HepG2 (cell line): ENCODE data around the gene OSBP. TPM values are rescaled to one million over a fixed set of nuclear protein-coding genes. Genes with fewer than 3 reads are reported as not detected.

Source experiments
- AGO1 ChIP-seq: fragments of 200-400 bp; formaldehyde crosslinking; IDR thresholded peaks from 2 replicates; pipeline ENCODE4 v1.6.1; 2017; ENCODE audit warnings: mild to moderate bottlenecking, low read depth, low read length, moderate library complexity; ENCODE audit not compliant: poor library complexity, severe bottlenecking
- ASH2L ChIP-seq: fragments of 300-600, 200-600 bp; sonication (generic); IDR thresholded peaks from 2 replicates; pipeline ENCODE4 v1.7.0; 2017; ENCODE audit warnings: low read depth, mild to moderate bottlenecking, moderate library complexity, mixed read lengths, low read length; ENCODE audit not compliant: insufficient read length
- E2F5 ChIP-seq: sonication (generic); formaldehyde crosslinking; conservative IDR thresholded peaks from 2 replicates; pipeline ENCODE4 v1.4.0; 2020; ENCODE audit warnings: missing genetic modification reagents
- KLF12 ChIP-seq: sonication (generic); formaldehyde crosslinking; IDR thresholded peaks from 2 replicates; pipeline ENCODE4 v1.4.0; 2020; ENCODE audit warnings: missing genetic modification reagents, borderline replicate concordance
- MAFK ChIP-seq, 2 experiments: IDR thresholded peaks in 1 of 2; conservative IDR thresholded peaks in 1 of 2; 2 replicates each; pipeline ENCODE4 v1.6.1; 2011; ENCODE audit warnings: improper control_type of control experiment in 2 of 2, low read length in 2 of 2
- NFYC ChIP-seq: IDR thresholded peaks from 2 replicates; pipeline ENCODE4 v1.6.1; 2016; ENCODE audit warnings: missing genetic modification reagents, missing compliant biosample characterization
- RBM39 ChIP-seq: fragments of 200-400 bp; formaldehyde crosslinking; IDR thresholded peaks from one replicate; pipeline ENCODE4 v1.6.1; 2018; ENCODE audit warnings: antibody characterized with exemption, mild to moderate bottlenecking, low read depth, low read length; ENCODE audit not compliant: poor library complexity, severe bottlenecking
- TAF15 ChIP-seq: fragments of 200-400 bp; formaldehyde crosslinking; IDR thresholded peaks from one replicate; pipeline ENCODE4 v1.6.1; 2018; ENCODE audit warnings: mild to moderate bottlenecking, low read depth, low read length; ENCODE audit not compliant: poor library complexity, severe bottlenecking
- TBX2 ChIP-seq: sonication (generic); formaldehyde crosslinking; IDR thresholded peaks from 2 replicates; pipeline ENCODE4 v1.5.0; 2020; ENCODE audit warnings: missing genetic modification reagents, mild to moderate bottlenecking, borderline replicate concordance
- TP53 ChIP-seq: sonication (generic); formaldehyde crosslinking; conservative IDR thresholded peaks from 2 replicates; pipeline ENCODE4 v1.4.0; 2020; ENCODE audit warnings: missing genetic modification reagents
- ZMAT3 ChIP-seq: sonication (generic); formaldehyde crosslinking; conservative IDR thresholded peaks from 2 replicates; pipeline ENCODE4 v1.7.0; 2021; ENCODE audit warnings: missing genetic modification reagents
- ZNF138 ChIP-seq: sonication (generic); formaldehyde crosslinking; IDR thresholded peaks from 2 replicates; pipeline ENCODE4 v1.5.0; 2020; ENCODE audit warnings: mild to moderate bottlenecking, low read depth, missing genetic modification reagents
- ZNF331 ChIP-seq: sonication (generic); formaldehyde crosslinking; IDR thresholded peaks from 2 replicates; pipeline ENCODE4 v1.4.0; 2020; ENCODE audit warnings: missing genetic modification reagents
- ZNF451 ChIP-seq: sonication (generic); formaldehyde crosslinking; IDR thresholded peaks from 2 replicates; pipeline ENCODE4 v1.5.0; 2020; ENCODE audit warnings: mild to moderate bottlenecking, missing genetic modification reagents
- ZNF776 ChIP-seq: sonication (generic); formaldehyde crosslinking; IDR thresholded peaks from 2 replicates; pipeline ENCODE4 v1.4.0; 2020; ENCODE audit warnings: mild to moderate bottlenecking, missing genetic modification reagents
- polyA plus RNA-seq, 8 experiments: library from polyadenylated mRNA; depleted of rRNA in 3 of 8; stranded (reverse) in 7 of 8; unstranded in 1 of 8; fragments of >200 nt; fragmentation: Illumina TruSeq in 4 of 8; extraction: Trizol in 4 of 8; gene quantifications; 2 replicates each; pipeline versions ENCODE4 v1.2.1 to v1.2.3, GENCODE V29; 2011 to 2016; ENCODE audit warnings: low read depth in 4 of 8, missing spikeins in 1 of 8, mixed read lengths in 1 of 8; ENCODE audit not compliant: insufficient read depth in 1 of 8
- total RNA-seq, 5 experiments: library from RNA; depleted of rRNA; stranded (reverse); fragments of >200 nt; fragmentation: Illumina TruSeq; extraction: Trizol; gene quantifications; 2 replicates each; pipeline ENCODE4 v1.2.3, GENCODE V29; 2016; ENCODE audit warnings: low read depth in 1 of 5
- TF ChIP-seq, protein P1 (sequence below): sonication (generic); formaldehyde crosslinking; IDR thresholded peaks from 2 replicates; pipeline ENCODE4 v1.4.0; 2020; ENCODE audit warnings: missing genetic modification reagents
- TF ChIP-seq, protein P2 (sequence below): IDR thresholded peaks from 2 replicates; pipeline ENCODE4 v1.6.1; 2016; ENCODE audit warnings: missing biosample characterization, missing genetic modification reagents, low read depth

The OSBP gene
- total and polyA plus RNA-seq, 2 of the 13 experiments (the other 11 are each of a cell fraction or from before 2014, with no cell fraction given) = 12.1 to 13.5 TPM

DNA sequence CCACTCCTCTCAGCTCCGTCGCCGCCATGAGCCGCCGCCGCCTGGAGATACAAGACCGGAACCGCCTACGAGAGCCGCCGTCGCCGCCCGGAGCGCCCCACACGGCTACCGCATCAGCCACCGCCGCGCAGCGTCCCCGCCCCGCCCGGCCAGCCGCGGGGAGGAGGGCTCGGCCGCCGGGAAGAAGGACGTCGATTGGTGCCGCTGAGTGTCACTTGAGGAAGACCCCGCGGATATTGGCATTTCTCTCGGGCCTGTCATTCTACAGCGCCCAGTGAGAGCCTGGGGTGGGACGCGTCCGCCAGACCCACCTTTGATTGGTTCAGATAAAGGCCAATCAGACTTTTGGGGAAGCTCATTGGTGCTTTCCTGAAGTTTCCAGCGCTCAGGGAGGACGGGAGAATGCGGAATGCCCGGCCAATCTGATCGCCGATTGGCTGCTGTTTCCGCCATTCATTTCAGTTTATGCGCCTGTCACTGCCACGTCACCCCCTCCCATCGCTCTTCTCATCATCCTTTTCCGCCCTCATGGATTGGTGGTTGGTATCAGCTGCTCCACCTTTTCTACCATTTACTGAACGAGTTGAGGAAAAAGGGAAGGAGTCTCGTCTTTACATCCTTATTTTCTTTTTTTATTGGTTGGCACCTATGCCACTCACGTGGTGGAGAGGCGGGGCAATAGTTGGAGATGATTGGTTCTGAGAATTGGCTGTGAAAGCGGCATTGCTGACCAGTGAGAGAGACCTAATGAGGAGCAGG lies at the start of gene OSBP (continued):
- TF ChIP-seq, protein P1, sequence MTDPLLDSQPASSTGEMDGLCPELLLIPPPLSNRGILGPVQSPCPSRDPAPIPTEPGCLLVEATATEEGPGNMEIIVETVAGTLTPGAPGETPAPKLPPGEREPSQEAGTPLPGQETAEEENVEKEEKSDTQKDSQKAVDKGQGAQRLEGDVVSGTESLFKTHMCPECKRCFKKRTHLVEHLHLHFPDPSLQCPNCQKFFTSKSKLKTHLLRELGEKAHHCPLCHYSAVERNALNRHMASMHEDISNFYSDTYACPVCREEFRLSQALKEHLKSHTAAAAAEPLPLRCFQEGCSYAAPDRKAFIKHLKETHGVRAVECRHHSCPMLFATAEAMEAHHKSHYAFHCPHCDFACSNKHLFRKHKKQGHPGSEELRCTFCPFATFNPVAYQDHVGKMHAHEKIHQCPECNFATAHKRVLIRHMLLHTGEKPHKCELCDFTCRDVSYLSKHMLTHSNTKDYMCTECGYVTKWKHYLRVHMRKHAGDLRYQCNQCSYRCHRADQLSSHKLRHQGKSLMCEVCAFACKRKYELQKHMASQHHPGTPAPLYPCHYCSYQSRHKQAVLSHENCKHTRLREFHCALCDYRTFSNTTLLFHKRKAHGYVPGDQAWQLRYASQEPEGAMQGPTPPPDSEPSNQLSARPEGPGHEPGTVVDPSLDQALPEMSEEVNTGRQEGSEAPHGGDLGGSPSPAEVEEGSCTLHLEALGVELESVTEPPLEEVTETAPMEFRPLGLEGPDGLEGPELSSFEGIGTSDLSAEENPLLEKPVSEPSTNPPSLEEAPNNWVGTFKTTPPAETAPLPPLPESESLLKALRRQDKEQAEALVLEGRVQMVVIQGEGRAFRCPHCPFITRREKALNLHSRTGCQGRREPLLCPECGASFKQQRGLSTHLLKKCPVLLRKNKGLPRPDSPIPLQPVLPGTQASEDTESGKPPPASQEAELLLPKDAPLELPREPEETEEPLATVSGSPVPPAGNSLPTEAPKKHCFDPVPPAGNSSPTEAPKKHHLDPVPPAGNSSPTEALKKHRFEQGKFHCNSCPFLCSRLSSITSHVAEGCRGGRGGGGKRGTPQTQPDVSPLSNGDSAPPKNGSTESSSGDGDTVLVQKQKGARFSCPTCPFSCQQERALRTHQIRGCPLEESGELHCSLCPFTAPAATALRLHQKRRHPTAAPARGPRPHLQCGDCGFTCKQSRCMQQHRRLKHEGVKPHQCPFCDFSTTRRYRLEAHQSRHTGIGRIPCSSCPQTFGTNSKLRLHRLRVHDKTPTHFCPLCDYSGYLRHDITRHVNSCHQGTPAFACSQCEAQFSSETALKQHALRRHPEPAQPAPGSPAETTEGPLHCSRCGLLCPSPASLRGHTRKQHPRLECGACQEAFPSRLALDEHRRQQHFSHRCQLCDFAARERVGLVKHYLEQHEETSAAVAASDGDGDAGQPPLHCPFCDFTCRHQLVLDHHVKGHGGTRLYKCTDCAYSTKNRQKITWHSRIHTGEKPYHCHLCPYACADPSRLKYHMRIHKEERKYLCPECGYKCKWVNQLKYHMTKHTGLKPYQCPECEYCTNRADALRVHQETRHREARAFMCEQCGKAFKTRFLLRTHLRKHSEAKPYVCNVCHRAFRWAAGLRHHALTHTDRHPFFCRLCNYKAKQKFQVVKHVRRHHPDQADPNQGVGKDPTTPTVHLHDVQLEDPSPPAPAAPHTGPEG (CRISPR knock-in tag) = peak; percentile 66; the same call in 1 of the 2 replicates
- TF ChIP-seq ZNF331 (CRISPR knock-in tag) (0 out of 2 replicates have a peak, but pooled peaks have one; percentile 26), ZNF138 (CRISPR knock-in tag) (no peak), ZNF776 (no peak), RBM39 (peak; percentile 71), ZNF451 (CRISPR knock-in tag) (no peak), TBX2 (CRISPR knock-in tag) (0 out of 2 replicates have a peak, but pooled peaks have one; percentile 36), MAFK (conservative IDR thresholded peaks at IDR 0.05 in 1 of 2, IDR thresholded peaks at IDR 0.05 in 1 of 2; ENCODE audit: low read length in 2 of 2) (no peak), NFYC (CRISPR knock-in tag) (peak; percentile 96), E2F5 (CRISPR knock-in tag) (0 out of 2 replicates have a peak, but pooled peaks have one; percentile 32), AGO1 (no peak), KLF12 (CRISPR knock-in tag) (0 out of 2 replicates have a peak, but pooled peaks have one; percentile 42), TP53 (CRISPR knock-in tag) (no peak), ASH2L (peak; percentile 65), TAF15 (peak; percentile 12), ZMAT3 (CRISPR knock-in tag) (0 out of 2 replicates have a peak, but pooled peaks have one; percentile 16)
- TF ChIP-seq, protein P2, sequence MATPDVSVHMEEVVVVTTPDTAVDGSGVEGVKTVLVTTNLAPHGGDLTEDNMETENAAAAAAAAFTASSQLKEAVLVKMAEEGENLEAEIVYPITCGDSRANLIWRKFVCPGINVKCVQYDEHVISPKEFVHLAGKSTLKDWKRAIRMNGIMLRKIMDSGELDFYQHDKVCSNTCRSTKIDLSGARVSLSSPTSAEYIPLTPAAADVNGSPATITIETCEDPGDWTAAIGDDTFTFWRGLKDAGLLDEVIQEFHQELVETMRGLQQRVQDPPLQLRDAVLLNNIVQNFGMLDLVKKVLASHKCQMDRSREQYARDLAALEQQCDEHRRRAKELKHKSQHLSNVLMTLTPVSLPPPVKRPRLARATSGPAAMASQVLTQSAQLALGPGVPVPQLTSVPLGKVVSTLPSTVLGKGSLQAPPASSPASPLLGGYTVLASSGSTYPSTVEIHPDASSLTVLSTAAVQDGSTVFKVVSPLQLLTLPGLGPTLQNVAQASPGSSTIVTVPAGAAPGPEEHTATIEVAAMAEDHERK = 0 out of 2 replicates have a peak, but pooled peaks have one; percentile 38
